Progenitor cell of endocrine pancreas (in vitro differentiated cells): ENCODE data around the gene POLH. TPM values are rescaled to one million over a fixed set of nuclear protein-coding genes. Genes with fewer than 3 reads are reported as not detected.

Experiments used
- DNase-seq: peaks from one replicate; pipeline ENCODE4 v3.0.0; 2021; ENCODE audit warnings: low spot score; ENCODE audit not compliant: unreplicated experiment
- H3K27ac Mint-ChIP-seq: 2 replicates; pipeline ENCODE4 v1.8.0; 2021; ENCODE audit warnings: mild to moderate bottlenecking, moderate library complexity, mixed read lengths
- H3K27me3 Mint-ChIP-seq: 2 replicates; pipeline ENCODE4 v1.8.0; 2021; ENCODE audit warnings: mixed read lengths
- H3K36me3 Mint-ChIP-seq: 2 replicates; pipeline ENCODE4 v1.8.0; 2022; ENCODE audit warnings: mixed read lengths; ENCODE audit not compliant: insufficient read depth
- H3K4me1 Mint-ChIP-seq: 2 replicates; pipeline ENCODE4 v1.8.0; 2021; ENCODE audit warnings: low read depth, mixed read lengths
- H3K4me3 Mint-ChIP-seq: 2 replicates; pipeline ENCODE4 v1.8.0; 2021; ENCODE audit warnings: low read depth, mild to moderate bottlenecking, moderate library complexity, mixed read lengths
- H3K9me3 Mint-ChIP-seq: 2 replicates; pipeline ENCODE4 v1.8.0; 2021; ENCODE audit warnings: low read depth, mixed read lengths
- CTCF ChIP-seq: fragments of 200-600 bp; sonication (generic); IDR thresholded peaks from one replicate; pipeline ENCODE4 v1.5.0; 2021; ENCODE audit warnings: antibody characterized with exemption, mild to moderate bottlenecking; ENCODE audit not compliant: unreplicated experiment
- total RNA-seq: library from RNA; stranded (reverse); gene quantifications from 2 replicates; pipeline ENCODE4 v1.2.1, GENCODE V29; 2021

The POLH gene
- total RNA-seq, 1 donor from 2014 or later = 14.5 TPM

- peak; percentile 55 for DNase-seq
- Mint-ChIP-seq H3K4me1 (no peaks in the 10 kb centered on the region), H3K9me3 (no peaks in the 10 kb centered on the region), H3K27me3 (no peaks in the 10 kb centered on the region), H3K4me3 (no peak overlapping the region), H3K36me3 (peaks cover 7% of the 10 kb centered on the region), H3K27ac (no peak overlapping the region)
- peak; percentile 82 for TF ChIP-seq CTCF
These were observed 32.4 kb downstream of the POLH start for GRCh38 chr6:43608310-43608763.

GRCh38 chr6:43608807-43609206 is 32.8 kb downstream of the POLH start:
- H3K36me3 Mint-ChIP-seq = peaks cover 9% of the 10 kb centered on the region
- H3K27me3 Mint-ChIP-seq = no peaks in the 10 kb centered on the region
- no peak for TF ChIP-seq CTCF
- no peaks in the 10 kb centered on the region for H3K4me1 Mint-ChIP-seq
- no peaks in the 10 kb centered on the region for H3K9me3 Mint-ChIP-seq
- H3K27ac Mint-ChIP-seq = no peak overlapping the region
- H3K4me3 Mint-ChIP-seq = no peak overlapping the region
- no peak for DNase-seq

- no peak for DNase-seq
- H3K4me3 Mint-ChIP-seq = no peak overlapping the region
- no peaks in the 10 kb centered on the region for H3K9me3 Mint-ChIP-seq
- H3K4me1 Mint-ChIP-seq = no peaks in the 10 kb centered on the region
- TF ChIP-seq CTCF = no peak
- peaks cover 10% of the 10 kb centered on the region for H3K36me3 Mint-ChIP-seq
- H3K27me3 Mint-ChIP-seq = no peaks in the 10 kb centered on the region
- H3K27ac Mint-ChIP-seq = no peak overlapping the region
These were observed 33.4 kb downstream of the POLH start for GRCh38 chr6:43609402-43609801.

- Mint-ChIP-seq H3K27me3 (no peaks in the 10 kb centered on the region), H3K4me1 (no peaks in the 10 kb centered on the region), H3K4me3 (no peak overlapping the region), H3K36me3 (peaks cover 8% of the 10 kb centered on the region), H3K9me3 (no peaks in the 10 kb centered on the region), H3K27ac (peak overlapping the region; percentile 29)
- TF ChIP-seq CTCF = no peak
- no peak for DNase-seq
These were observed 34.4 kb downstream of the POLH start for GRCh38 chr6:43610431-43610830.

- no peak for TF ChIP-seq CTCF
- Mint-ChIP-seq H3K4me1 (no peaks in the 10 kb centered on the region), H3K36me3 (peaks cover 6% of the 10 kb centered on the region), H3K4me3 (no peak overlapping the region), H3K27ac (no peak overlapping the region), H3K27me3 (no peaks in the 10 kb centered on the region), H3K9me3 (no peaks in the 10 kb centered on the region)
- DNase-seq = no peak
These were observed 37.9 kb downstream of the POLH start for GRCh38 chr6:43613721-43614395.
